Ureter (tissue), 1 donor: Measurements from ENCODE around the gene PPP6R2. TPM values are rescaled to one million over a fixed set of nuclear protein-coding genes. Genes with fewer than 3 reads are reported as not detected.
"Not testable (repeated sequence)": the region's sequence is repeated elsewhere in the genome, so short reads cannot be mapped to it uniquely, and the experiment has no call there.

Source experiments
- DNase-seq: peaks from one replicate; pipeline ENCODE4 v3.0.0-alpha.2; 2020; ENCODE audit warnings: low spot score
- total RNA-seq: library from RNA; stranded (reverse); gene quantifications from one replicate; pipeline ENCODE4 v1.2.4, GENCODE V29; 2023
- donor health status: DM: yes; HTN: yes; CAD: no.

Gene PPP6R2
- total RNA-seq, 1 donor from 2014 or later = 63.5 TPM

DNA sequence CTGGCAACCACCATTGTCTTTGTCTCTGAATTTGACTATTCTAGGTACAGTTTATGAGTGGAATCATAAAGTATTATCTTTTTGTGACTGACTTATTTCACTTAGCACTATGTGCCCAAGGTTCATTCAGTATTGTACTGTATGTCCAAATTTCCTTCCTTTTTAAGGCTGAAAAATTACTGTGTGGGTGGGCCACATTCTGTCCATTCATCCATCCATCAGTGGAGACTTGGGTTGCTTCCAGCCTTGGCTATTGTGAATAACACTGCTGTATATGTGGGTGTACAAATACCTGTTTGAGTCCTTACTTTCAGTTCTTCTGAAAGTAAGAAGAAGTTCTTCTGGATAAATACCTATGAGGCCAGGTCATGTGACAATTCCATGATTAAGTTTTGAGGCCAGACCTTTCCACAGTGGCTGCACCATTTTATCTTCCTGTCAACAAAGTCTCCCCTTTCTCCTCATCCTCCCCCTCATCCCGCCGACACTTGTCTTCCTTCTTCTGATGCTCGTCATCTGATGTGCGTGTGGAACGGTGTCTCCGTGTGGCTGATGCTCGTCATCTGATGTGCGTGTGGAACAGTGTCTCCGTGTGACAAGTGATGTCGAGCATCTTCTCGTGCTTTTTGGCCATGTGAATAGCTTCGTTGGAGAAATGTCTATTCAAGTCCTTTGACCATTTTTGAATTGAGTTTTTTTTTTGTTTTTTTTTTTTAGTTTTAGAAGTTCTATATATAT lies 82.2 kb downstream of the PPP6R2 start:
- DNase-seq = no peak

- no peak for DNase-seq
Observed at GRCh38 chr22:50432131-50432876, 89.2 kb downstream of the PPP6R2 start.

DNA sequence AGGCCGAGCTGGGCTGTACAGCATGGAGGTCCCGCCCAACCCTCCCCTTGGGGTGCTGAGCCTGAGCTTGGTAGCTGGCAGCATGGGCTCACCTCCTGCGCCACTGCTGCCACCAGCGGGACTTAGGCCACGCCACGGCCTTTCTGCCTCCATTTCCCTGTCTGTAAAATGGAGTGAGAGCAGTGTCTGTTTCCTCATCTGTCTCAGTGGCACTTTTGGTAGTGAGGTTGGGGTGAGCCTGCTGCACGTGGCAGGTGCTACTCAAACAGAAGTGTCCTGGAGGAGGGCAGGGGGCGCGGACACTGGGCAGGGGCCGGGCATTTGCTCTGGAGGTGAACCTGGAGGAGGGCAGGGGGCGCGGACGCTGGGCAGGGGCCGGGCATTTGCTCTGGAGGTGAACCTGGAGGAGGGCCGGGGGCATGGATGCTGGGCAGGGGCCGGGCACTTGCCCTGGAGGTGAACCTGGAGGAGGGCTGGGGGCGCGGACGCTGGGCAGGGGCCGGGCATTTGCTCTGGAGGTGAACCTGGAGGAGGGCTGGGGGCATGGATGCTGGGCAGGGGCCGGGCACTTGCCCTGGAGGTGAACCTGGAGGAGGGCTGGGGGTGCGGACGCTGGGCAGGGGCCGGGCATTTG lies 89.9 kb downstream of the PPP6R2 start:
- not testable (repeated sequence) for DNase-seq

- DNase-seq = no peak
Observed at GRCh38 chr22:50434849-50435248, 91.7 kb downstream of the PPP6R2 start.

DNA sequence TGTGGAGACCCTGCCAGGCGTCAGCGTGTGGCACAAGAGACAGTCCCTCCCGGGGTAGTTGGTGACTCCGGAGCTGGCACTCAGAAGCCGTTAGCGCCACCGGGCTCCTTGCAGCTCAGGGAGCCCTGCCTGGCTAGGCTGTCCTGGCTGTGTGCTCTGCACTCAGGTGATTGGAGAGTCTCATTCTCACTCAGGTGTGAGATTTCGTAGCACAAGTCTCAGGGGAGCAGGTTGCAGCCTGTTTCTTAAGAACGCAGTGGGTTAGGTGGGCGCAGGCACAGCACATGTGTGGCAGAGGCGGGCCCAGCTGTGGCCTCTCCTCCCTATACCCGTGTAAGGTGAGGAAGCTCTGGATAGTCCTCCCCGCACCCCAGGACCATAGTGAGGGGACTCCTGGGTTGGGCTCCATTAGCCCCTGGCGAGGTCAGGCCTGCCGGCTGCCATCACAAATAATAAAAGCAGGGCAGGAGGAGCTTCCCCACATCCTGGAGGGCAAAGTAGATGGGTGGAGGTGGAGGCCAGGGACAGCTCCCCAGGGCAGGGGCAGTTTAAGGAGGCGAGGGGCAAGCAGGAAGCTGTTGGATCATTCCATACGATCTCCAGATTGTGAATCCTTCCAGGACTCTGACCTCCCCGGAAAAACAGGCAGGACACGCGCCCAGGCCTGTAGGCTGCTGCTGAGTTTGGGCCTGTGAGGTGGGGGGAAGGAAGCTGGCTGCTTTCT lies 92.3 kb downstream of the PPP6R2 start:
- no peak for DNase-seq

DNA sequence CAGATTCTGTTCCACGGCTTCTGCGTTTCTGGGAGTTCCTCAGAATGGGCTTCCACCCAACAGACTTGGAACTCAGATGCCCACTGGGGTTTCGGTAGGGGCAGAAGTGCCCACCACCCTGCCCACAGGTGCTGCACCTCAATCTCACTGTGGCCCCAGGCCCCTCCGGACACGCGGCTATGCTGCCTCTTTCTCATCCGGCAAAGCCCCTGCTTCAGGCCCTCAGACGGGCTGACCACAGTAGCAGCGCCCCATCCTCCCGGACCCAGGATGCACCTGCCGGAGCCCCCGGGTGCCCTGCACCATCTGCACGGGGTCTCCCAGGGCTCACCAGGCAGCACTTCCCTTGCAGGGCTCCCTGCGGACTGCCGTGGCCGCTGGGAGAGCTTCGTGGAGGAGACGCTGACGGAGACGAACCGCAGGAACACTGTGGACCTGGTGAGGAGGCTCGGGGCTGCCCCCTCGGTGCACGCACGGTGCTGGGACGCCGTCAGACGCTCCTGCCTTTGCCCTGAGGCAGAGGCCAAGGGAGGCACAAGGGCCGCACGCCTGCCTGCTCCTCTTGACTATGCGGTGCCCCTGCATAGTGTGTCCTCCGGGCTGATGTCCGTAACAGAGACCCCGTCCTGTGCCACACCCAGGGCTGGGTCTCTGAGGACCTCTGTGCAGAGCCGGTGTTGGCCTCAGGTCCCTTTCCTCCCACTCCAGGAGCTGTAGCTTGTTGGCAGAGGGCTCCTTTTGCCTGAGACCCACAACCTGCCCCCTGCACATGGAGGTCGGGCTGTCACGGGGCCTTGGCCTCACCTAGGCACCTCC lies 93.1 kb downstream of the PPP6R2 start:
- DNase-seq = no peak

DNA sequence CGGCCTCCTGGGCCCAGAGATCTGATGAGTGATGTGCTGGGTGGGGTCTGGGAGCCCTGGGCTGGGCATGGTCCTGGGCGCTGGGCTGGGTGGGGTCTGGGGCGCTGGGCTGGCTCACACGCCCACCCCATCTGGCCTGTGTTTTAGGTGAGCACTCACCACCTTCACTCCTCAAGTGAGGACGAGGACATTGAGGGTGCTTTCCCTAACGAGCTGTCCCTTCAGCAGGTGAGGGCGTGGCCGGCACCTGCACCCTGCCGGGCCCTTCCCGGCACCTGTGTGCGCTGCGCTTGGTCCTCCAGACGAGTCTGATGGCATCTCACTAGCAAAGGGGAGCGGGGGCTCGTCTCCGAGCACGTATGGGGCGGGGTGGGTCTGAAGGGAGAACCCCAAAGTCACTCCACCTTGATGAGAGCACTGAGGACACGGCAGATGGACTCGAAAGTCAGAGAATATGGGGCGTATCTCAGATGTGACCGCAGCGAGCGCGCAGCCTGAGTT lies 93.8 kb downstream of the PPP6R2 start:
- no peak for DNase-seq

- no peak for DNase-seq
Observed at GRCh38 chr22:50437511-50438304, 94.6 kb downstream of the PPP6R2 start.

DNA sequence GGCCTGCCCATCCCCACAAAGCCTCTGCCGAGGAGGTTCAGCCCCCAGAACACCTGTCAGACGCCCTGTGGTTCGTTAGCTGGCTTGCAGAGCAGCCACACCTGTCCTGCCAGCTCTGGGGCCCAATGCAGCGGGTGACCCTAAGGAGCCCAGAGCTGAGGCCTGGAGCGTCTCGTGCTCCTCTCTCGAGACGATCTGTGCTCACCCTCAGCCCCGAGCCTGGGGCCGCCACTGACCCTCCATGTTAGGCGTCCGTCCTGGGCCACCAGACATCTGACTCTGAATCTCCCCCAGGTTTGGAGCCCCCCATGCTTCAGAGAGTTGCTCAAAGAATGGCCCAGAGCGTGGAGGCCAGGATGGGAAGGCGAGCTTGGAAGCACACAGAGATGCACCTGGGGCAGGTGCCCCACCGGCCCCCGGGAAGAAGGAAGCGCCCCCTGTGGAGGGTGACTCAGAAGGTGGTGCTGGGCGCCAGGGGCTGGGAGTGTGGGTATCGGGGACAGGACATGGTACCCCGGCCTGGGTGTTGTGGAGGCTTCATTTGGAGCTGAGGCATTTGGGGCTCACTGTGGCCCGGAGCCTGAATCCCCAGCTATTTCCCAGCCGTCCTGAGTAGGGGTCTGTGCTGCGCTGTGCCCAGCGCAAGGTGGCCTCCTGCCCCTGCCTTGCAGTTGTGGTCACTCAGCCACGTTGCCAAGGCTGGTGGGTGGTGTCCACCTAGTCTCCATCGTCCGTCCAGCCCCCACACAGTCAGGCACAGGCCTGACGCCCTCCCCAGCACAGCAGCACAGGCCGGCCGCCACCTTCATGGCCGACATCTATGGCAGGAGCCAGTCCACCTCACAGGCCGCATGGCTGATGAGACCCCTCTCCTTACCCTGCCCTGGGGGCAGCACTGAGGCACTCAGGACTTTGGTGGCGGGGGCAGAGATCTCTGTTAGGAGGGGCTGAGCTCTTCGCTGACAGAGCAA lies 95.5 kb downstream of the PPP6R2 start:
- DNase-seq = no peak

GRCh38 chr22:50439314-50439870 lies 96.3 kb downstream of the PPP6R2 start:
- no peak for DNase-seq

GRCh38 chr22:50439871-50440331 lies 96.8 kb downstream of the PPP6R2 start:
- DNase-seq = no peak

DNA sequence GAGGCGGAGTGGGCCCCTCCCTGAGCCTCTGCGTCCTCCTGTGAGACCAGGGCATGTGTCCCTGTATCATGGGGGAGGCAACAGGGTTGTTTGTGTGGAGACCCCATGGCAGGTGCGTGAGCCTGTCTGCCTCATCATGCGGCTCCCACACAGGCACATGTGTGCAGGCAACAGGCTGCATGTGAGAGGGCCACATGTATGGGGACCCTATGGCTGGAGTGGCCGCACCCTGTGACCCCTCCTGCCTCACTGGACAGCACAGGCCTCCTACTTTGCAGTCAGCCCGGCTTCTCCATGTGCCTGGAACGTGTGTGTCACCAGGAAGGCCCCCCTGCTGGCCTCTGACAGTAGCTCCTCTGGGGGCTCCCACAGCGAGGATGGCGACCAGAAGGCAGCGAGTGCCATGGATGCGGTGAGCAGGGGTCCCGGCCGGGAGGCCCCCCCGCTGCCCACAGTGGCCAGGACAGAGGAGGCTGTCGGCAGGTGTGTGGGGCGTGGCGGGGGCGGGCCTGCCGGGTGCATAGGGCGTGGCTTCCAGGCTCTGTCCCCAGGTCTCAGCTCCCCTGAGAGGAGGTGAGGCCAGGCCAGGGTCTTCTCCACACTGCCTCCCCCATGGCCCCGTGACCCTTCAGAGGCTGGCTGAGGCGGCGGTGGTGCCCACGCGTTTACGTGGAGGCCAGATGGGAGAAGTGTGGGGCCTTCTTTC lies 97.6 kb downstream of the PPP6R2 start:
- DNase-seq = no peak

- DNase-seq = no peak
Observed at GRCh38 chr22:50441428-50441993, 98.4 kb downstream of the PPP6R2 start.

- no peak for DNase-seq
Observed at GRCh38 chr22:50443197-50443596, 100.1 kb downstream of the PPP6R2 start.

- DNase-seq = no peak
Observed at GRCh38 chr22:50443801-50444625, 100.9 kb downstream of the PPP6R2 start.

DNA sequence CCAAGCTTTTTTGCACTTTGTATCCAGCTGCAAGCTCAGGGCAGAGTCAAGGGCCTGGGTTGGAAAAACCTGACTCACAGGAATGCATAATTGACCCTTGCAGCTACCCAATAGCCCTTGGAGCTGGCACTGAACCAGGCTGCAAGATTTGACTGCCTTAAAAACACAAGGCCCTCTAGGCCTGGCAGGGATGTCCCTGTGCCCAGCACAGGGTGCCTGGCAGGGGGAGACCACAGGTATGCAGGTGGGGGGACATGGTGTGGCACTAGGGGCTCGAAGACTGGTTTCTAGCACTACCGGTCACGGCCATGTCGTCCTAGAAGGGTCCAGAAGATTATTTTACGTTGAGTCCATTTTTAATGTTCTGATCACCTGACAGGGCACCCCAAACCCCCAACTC lies 101.5 kb downstream of the PPP6R2 start:
- no peak for DNase-seq
